Stimulated activated naive B cell treated with anti-CD40 and anti-IgM and Interleukin-4, amounts not matched to agents 10 μg/mL and 1 μg/mL and 100 μg/mL, for 72 hours (primary cell): ENCODE data around the gene ADAM12.

ENCODE experiments used
- ATAC-seq, 2 donors: fragments of 150-1000 bp; cut with Tn5 transposase; replicated peaks; 2 replicates each; pipeline ENCODE4 v1.10.0; 2021; ENCODE audit warnings: moderate library complexity in 1 of 2
- DNase-seq: peaks from one replicate; pipeline ENCODE4 v3.0.0; 2021
- H3K27ac Mint-ChIP-seq: one replicate; pipeline ENCODE4 v1.8.0; 2022; ENCODE audit warnings: mild to moderate bottlenecking, mixed read lengths
- H3K27me3 Mint-ChIP-seq, 2 donors: one replicate each; pipeline ENCODE4 v1.8.0; 2022; ENCODE audit warnings: mixed read lengths in 2 of 2
- H3K36me3 Mint-ChIP-seq, 2 donors: one replicate each; pipeline ENCODE4 v1.8.0; 2022; ENCODE audit warnings: mixed read lengths in 2 of 2, mild to moderate bottlenecking in 1 of 2
- H3K4me1 Mint-ChIP-seq, 2 donors: one replicate each; pipeline ENCODE4 v1.8.0; 2022; ENCODE audit warnings: mixed read lengths in 2 of 2, mild to moderate bottlenecking in 1 of 2
- H3K4me3 Mint-ChIP-seq, 2 donors: one replicate each; pipeline ENCODE4 v1.8.0; 2022; ENCODE audit warnings: mild to moderate bottlenecking in 2 of 2, mixed read lengths in 2 of 2, moderate library complexity in 1 of 2
- H3K9me3 Mint-ChIP-seq, 2 donors: one replicate each; pipeline ENCODE4 v1.8.0; 2022; ENCODE audit warnings: mixed read lengths in 2 of 2, mild to moderate bottlenecking in 1 of 2

ADAM12 gene

GRCh38 chr10:126210051-126210651 is 178.1 kb downstream of the ADAM12 start:
- ATAC-seq (no peak), DNase-seq (no peak)
- H3K27me3 Mint-ChIP-seq: peaks cover 29 to 35% of the 10 kb centered on the region in 2 donors

DNA sequence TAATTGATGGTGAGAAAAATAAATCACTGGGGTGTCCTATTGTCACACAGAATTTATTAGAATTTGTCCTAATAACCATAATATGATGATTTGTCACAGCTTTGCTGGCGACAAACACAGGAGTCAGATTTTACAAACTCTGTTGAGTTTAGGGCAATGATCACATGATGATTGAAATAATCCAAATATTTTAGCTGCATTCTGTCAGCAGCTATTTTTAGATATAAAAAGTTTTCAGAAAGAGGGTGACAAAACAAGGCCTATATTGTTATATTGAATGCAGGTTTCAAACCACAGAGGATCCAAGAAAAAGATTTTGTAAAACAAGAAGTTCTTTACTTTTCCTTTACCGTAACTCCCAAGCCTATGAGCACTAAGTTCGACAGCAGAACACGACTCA is 178.8 kb downstream of the ADAM12 start:
- peaks cover 23 to 28% of the 10 kb centered on the region in 2 donors for H3K27me3 Mint-ChIP-seq
- no peak overlapping the region for H3K4me3 Mint-ChIP-seq
- no peaks in the 10 kb centered on the region for H3K36me3 Mint-ChIP-seq
- no peaks in the 10 kb centered on the region for H3K4me1 Mint-ChIP-seq
- ATAC-seq: no peak
- H3K9me3 Mint-ChIP-seq: peaks cover 0 to 5% of the 10 kb centered on the region in 2 donors
- no peak overlapping the region for H3K27ac Mint-ChIP-seq
- no peak for DNase-seq

More at GRCh38 chr10:126210051-126210651, 178.1 kb downstream of the ADAM12 start:
- H3K4me3 Mint-ChIP-seq: no peak overlapping the region
- no peaks in the 10 kb centered on the region for H3K4me1 Mint-ChIP-seq
- H3K9me3 Mint-ChIP-seq: peaks cover 0 to 5% of the 10 kb centered on the region in 2 donors
- no peak overlapping the region for H3K27ac Mint-ChIP-seq
- no peaks in the 10 kb centered on the region for H3K36me3 Mint-ChIP-seq

DNA sequence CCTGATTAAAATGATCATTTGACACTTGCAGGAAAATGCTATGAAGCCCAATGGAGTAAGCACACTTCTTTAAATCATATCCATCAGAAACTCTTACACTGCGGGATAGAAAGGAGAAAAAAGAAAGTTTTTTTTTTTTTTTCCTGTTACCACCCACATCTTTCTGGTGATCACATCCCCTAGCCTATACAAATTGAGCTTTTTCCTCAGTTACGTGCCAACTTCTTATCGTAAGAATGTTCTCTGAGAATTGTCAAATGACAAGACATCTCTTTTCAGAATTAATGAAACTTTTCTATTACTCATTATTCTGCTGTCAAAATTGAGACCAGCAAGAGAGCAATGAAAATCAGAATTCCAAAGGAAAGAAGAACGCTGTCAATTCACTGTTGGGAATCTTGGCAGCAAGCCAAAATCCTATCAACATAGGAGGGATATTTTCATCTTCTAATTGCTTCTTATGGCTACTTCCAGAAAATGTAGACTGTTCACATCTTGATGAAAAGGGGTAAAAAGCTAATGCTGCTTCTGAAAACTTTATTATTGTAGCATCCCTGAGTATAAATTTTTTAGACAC is 179.5 kb downstream of the ADAM12 start:
- no peak overlapping the region for H3K27ac Mint-ChIP-seq
- H3K9me3 Mint-ChIP-seq: peaks cover 0 to 5% of the 10 kb centered on the region in 2 donors
- no peaks in the 10 kb centered on the region for H3K4me1 Mint-ChIP-seq
- no peaks in the 10 kb centered on the region for H3K36me3 Mint-ChIP-seq
- ATAC-seq: no peak
- H3K4me3 Mint-ChIP-seq: no peak overlapping the region
- H3K27me3 Mint-ChIP-seq: peaks cover 23 to 25% of the 10 kb centered on the region in 2 donors
- no peak for DNase-seq

DNA sequence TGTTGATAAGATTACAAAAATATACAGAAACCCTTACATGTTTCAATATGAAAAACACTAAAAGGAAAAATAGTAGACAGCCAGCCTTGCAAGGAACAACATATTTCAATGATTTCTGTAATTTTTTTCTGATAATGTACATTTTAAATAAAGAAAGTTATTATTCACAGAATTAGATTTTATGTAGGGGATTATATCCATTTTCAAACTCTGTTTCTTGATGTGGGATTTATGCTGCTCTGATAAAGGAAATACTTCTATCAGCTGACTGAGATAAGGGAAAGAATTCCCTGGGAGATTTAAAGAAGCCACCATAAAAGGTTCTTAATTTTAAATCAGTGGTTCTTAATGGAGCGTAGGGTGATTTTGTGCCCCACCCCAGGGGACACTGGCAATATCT is 180.4 kb downstream of the ADAM12 start:
- no peaks in the 10 kb centered on the region for H3K4me1 Mint-ChIP-seq
- ATAC-seq (no peak), DNase-seq (no peak)
- H3K27me3 Mint-ChIP-seq: peaks cover 23 to 25% of the 10 kb centered on the region in 2 donors
- H3K9me3 Mint-ChIP-seq: peaks cover 0 to 5% of the 10 kb centered on the region in 2 donors
- no peak overlapping the region for H3K27ac Mint-ChIP-seq
- no peaks in the 10 kb centered on the region for H3K36me3 Mint-ChIP-seq
- H3K4me3 Mint-ChIP-seq: no peak overlapping the region

DNA sequence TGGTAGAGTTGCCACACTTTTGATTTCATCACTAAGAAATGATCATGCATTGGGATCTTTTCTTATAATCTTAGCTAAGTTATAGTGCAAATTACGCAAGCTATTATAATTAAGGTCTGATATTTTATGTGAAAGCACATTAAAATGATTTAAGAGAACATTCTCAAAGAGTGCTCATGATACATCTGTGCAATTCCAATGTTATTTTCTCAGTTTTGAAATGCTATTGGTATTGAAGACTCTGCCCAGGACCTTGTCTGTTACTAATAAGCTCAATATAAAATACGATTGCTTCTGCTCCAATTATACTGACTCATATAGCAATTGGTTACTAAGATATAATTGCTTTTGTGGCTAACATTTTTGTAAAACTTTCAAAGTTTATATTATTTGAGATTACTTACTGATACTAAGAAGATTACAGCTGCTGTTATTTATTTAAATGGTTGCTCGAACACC is 180.9 kb downstream of the ADAM12 start:
- Mint-ChIP-seq H3K9me3 (peaks cover 0 to 5% of the 10 kb centered on the region in 2 donors), H3K4me3 (no peak overlapping the region), H3K27me3 (peaks cover 23 to 25% of the 10 kb centered on the region in 2 donors), H3K27ac (no peak overlapping the region), H3K4me1 (no peaks in the 10 kb centered on the region), H3K36me3 (no peaks in the 10 kb centered on the region)
- ATAC-seq (no peak), DNase-seq (no peak)

- H3K27ac Mint-ChIP-seq: no peak overlapping the region
- H3K4me1 Mint-ChIP-seq: no peaks in the 10 kb centered on the region
- peaks cover 13 to 17% of the 10 kb centered on the region in 2 donors for H3K27me3 Mint-ChIP-seq
- no peak overlapping the region for H3K4me3 Mint-ChIP-seq
- no peak for ATAC-seq
- no peaks in the 10 kb centered on the region for H3K36me3 Mint-ChIP-seq
- DNase-seq: no peak
- H3K9me3 Mint-ChIP-seq: peaks cover 0 to 3% of the 10 kb centered on the region in 2 donors
Measured at GRCh38 chr10:126205486-126206205, 182.6 kb downstream of the ADAM12 start.

- Mint-ChIP-seq H3K4me3 (no peak overlapping the region), H3K27me3 (peaks cover 4 to 10% of the 10 kb centered on the region in 2 donors), H3K4me1 (no peaks in the 10 kb centered on the region), H3K36me3 (no peaks in the 10 kb centered on the region), H3K9me3 (peaks cover 0 to 3% of the 10 kb centered on the region in 2 donors), H3K27ac (no peak overlapping the region)
- no peak for ATAC-seq
- DNase-seq: no peak
Measured at GRCh38 chr10:126204320-126204719, 184.0 kb downstream of the ADAM12 start.

DNA sequence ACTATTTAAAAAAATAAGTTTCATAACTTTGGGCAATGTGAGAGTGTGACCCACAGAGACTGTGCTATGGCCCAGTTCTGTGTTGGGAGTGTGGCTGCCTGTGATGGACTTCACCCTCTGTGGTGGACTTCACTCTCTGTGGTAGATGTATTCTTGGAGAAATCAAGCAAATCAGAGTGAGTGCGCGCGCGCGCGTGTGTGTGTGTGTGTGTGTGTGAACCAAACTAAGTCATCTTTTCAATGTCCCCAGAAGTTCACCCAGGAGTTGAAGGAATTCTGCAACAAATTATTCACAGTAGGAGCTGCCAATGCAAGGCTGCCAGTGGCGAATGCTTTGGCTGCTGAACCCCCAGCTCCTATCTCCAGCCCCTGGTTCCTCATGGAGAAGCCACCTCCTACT is 184.5 kb downstream of the ADAM12 start:
- Mint-ChIP-seq H3K27me3 (peaks cover 4 to 10% of the 10 kb centered on the region in 2 donors), H3K4me3 (no peak overlapping the region), H3K9me3 (peaks cover 0 to 3% of the 10 kb centered on the region in 2 donors), H3K27ac (no peak overlapping the region), H3K4me1 (no peaks in the 10 kb centered on the region), H3K36me3 (no peaks in the 10 kb centered on the region)
- ATAC-seq (no peak), DNase-seq (no peak)

GRCh38 chr10:126201603-126202002 is 186.7 kb downstream of the ADAM12 start:
- Mint-ChIP-seq H3K9me3 (no peaks in the 10 kb centered on the region), H3K4me3 (no peak overlapping the region), H3K27me3 (peaks cover 0 to 18% of the 10 kb centered on the region in 2 donors), H3K27ac (no peak overlapping the region), H3K36me3 (no peaks in the 10 kb centered on the region), H3K4me1 (no peaks in the 10 kb centered on the region)
- DNase-seq (no peak), ATAC-seq (no peak)

DNA sequence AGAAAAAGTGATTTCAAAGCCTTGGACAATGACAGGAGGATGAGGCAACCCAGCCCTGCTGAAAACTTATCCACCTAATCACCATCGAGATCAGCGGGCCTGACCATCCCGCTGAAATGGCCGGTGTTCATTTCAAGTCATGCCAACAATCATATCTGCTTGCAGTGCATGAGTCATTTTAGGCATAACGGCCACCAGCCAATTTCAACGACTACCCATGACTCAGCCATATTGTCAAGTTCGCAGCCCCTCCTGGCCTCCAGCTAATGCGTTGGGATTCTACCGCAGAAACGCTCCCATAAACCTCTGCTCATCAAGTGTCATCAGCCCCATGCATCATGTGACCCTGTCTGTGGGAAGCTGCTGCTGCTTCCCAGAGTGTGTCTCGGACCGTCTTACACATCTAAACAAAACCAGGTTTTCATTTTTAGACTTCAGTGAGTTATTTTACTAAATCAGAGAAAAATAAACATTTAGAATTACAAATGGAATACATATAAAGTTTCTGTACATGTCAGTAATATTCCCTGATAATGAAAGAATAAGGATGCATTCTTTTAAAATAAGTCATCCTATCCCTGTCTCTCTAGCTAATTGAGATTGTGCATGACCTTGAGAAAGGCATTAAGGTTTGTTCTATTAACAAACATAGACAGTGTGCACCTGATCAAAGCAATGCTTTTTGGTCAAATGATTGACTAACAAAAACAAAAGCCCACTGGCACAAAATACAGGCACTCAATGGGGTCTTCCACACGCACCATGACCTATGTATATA is 188.9 kb downstream of the ADAM12 start:
- Mint-ChIP-seq H3K9me3 (no peaks in the 10 kb centered on the region), H3K4me3 (no peak overlapping the region), H3K27ac (no peak overlapping the region), H3K27me3 (peaks cover 0 to 18% of the 10 kb centered on the region in 2 donors), H3K36me3 (no peaks in the 10 kb centered on the region), H3K4me1 (no peaks in the 10 kb centered on the region)
- no peak for ATAC-seq
- no peak for DNase-seq

GRCh38 chr10:126198681-126199080 is 189.6 kb downstream of the ADAM12 start:
- Mint-ChIP-seq H3K4me1 (no peaks in the 10 kb centered on the region), H3K27me3 (peaks cover 0 to 18% of the 10 kb centered on the region in 2 donors), H3K9me3 (no peaks in the 10 kb centered on the region), H3K36me3 (no peaks in the 10 kb centered on the region), H3K4me3 (no peak overlapping the region), H3K27ac (no peak overlapping the region)
- ATAC-seq (no peak), DNase-seq (no peak)

DNA sequence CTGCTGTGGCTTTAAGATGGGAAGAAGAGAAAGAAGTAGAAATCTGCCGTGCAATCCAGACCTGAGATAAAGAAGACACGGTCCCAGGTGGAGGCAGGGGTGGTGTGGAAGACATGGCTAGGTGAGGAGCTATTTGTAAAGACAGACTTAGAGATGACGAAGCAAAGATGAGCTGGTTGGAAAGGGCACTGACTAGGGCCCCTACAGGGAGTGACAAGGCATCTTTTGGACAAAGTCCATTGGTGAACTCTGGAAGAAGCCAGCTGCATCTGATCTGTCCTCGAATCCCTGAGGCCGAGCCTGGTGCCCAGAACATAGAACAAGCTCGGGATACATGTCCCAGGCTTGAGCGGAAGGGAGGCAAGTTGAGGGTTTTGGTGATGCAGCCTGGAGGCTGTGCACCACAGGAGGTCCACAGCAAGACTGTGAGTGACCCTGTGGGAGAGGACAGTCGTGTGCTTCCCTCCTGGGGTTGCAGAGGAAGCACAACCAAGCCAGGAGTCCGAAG is 191.2 kb downstream of the ADAM12 start:
- peaks cover 0 to 18% of the 10 kb centered on the region in 2 donors for H3K27me3 Mint-ChIP-seq
- no peak for DNase-seq
- H3K9me3 Mint-ChIP-seq: no peaks in the 10 kb centered on the region
- ATAC-seq: no peak
- H3K4me3 Mint-ChIP-seq: no peak overlapping the region
- no peaks in the 10 kb centered on the region for H3K4me1 Mint-ChIP-seq
- no peak overlapping the region for H3K27ac Mint-ChIP-seq
- H3K36me3 Mint-ChIP-seq: no peaks in the 10 kb centered on the region

GRCh38 chr10:126196281-126196680 is 192.0 kb downstream of the ADAM12 start:
- DNase-seq (no peak), ATAC-seq (no peak)
- no peaks in the 10 kb centered on the region for H3K4me1 Mint-ChIP-seq
- no peak overlapping the region for H3K27ac Mint-ChIP-seq
- H3K27me3 Mint-ChIP-seq: peaks cover 2 to 16% of the 10 kb centered on the region in 2 donors
- H3K36me3 Mint-ChIP-seq: no peaks in the 10 kb centered on the region
- H3K4me3 Mint-ChIP-seq: no peak overlapping the region
- no peaks in the 10 kb centered on the region for H3K9me3 Mint-ChIP-seq

DNA sequence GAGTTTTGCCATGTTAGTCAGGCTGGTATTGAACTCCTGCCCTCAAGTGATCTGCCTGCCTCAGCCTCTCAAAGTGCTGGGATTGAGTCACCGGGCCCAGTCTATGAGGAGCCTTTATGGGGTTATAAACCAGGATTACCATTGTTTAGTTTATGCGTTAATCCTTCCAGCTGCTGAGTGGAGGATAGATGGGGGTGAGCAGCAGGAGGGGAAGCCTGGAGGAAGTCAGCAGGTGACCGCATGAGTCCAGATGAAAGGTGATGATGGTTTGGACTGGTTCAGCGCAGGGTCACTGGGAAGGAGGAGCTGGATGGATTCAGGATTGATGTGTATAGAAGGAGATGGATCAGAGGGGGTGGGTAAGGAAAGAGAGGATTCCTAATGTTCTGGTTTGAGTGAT is 197.1 kb downstream of the ADAM12 start:
- no peaks in the 10 kb centered on the region for H3K9me3 Mint-ChIP-seq
- DNase-seq (no peak), ATAC-seq (no peak)
- H3K27me3 Mint-ChIP-seq: peaks cover 20 to 24% of the 10 kb centered on the region in 2 donors
- no peak overlapping the region for H3K4me3 Mint-ChIP-seq
- no peaks in the 10 kb centered on the region for H3K4me1 Mint-ChIP-seq
- no peaks in the 10 kb centered on the region for H3K36me3 Mint-ChIP-seq
- H3K27ac Mint-ChIP-seq: no peak overlapping the region
